CD4-positive, CD25-positive, alpha-beta regulatory T cell (primary cell): ENCODE results near the gene DUOX1. TPM values are rescaled to one million over a fixed set of nuclear protein-coding genes. Genes with fewer than 3 reads are reported as not detected.

ENCODE experiments used
- ATAC-seq, 2 donors: fragments of 150-1000 bp; cut with Tn5 transposase; one replicate each; pipeline ENCODE4 v1.10.0; 2021; ENCODE audit warnings: low read depth in 2 of 2, moderate number of reproducible peaks in 2 of 2, moderate library complexity in 1 of 2
- DNase-seq, 3 donors: peaks; one replicate each; pipeline versions ENCODE4 v3.0.0 to v3.0.0-alpha.2; 2012 to 2022; ENCODE audit warnings: mixed read lengths in 1 of 3
- H3K27ac ChIP-seq: one replicate; pipeline ENCODE4 v1.7.0; 2013; ENCODE audit warnings: mild to moderate bottlenecking, low read length; ENCODE audit not compliant: insufficient read depth, poor library complexity, severe bottlenecking
- H3K27me3 ChIP-seq: one replicate; pipeline ENCODE4 v1.7.0; 2013; ENCODE audit warnings: low read length; ENCODE audit not compliant: control insufficient read depth, insufficient read depth
- H3K36me3 ChIP-seq: one replicate; pipeline ENCODE4 v1.7.0; 2013; ENCODE audit warnings: mild to moderate bottlenecking, low read length, moderate library complexity; ENCODE audit not compliant: control insufficient read depth, insufficient read depth
- H3K4me1 ChIP-seq: 2 replicates; pipeline ENCODE4 v1.7.0; 2013; ENCODE audit warnings: mild to moderate bottlenecking, low read length; ENCODE audit not compliant: insufficient read depth, control insufficient read depth, poor library complexity, severe bottlenecking
- H3K4me3 ChIP-seq: one replicate; pipeline ENCODE4 v1.7.0; 2013; ENCODE audit warnings: low read depth, mild to moderate bottlenecking, low read length, moderate library complexity
- H3K9me3 ChIP-seq, 2 experiments: 1 replicate in 1 of 2; 2 replicates in 1 of 2; pipeline ENCODE4 v1.7.0; 2013; ENCODE audit warnings: low read length in 2 of 2, mild to moderate bottlenecking in 1 of 2, moderate library complexity in 1 of 2; ENCODE audit not compliant: control insufficient read depth in 2 of 2
- H3K27ac Mint-ChIP-seq, 3 donors: one replicate each; pipeline ENCODE4 v1.8.0; 2020 to 2022; ENCODE audit warnings: mild to moderate bottlenecking in 3 of 3, mixed read lengths in 3 of 3, moderate library complexity in 2 of 3
- H3K27me3 Mint-ChIP-seq: one replicate; pipeline ENCODE4 v1.8.0; 2022; ENCODE audit warnings: mild to moderate bottlenecking, mixed read lengths
- H3K36me3 Mint-ChIP-seq: one replicate; pipeline ENCODE4 v1.8.0; 2020; ENCODE audit warnings: mixed read lengths
- H3K4me1 Mint-ChIP-seq, 4 donors: one replicate each; pipeline ENCODE4 v1.8.0; 2020 to 2022; ENCODE audit warnings: mixed read lengths in 4 of 4, mild to moderate bottlenecking in 1 of 4
- H3K4me3 Mint-ChIP-seq, 4 donors: one replicate each; pipeline ENCODE4 v1.8.0; 2020 to 2022; ENCODE audit warnings: mild to moderate bottlenecking in 4 of 4, mixed read lengths in 4 of 4, moderate library complexity in 3 of 4
- H3K9me3 Mint-ChIP-seq, 7 donors: one replicate each; pipeline ENCODE4 v1.8.0; 2020 to 2022; ENCODE audit warnings: mixed read lengths in 7 of 7, mild to moderate bottlenecking in 3 of 7, moderate library complexity in 2 of 7
- polyA plus RNA-seq, 4 donors: library from polyadenylated mRNA; unstranded; fragments of 300-500 nt; fragmentation: Illumina TruSeq; gene quantifications; one replicate each; pipeline ENCODE4 v1.2.3, GENCODE V29; 2021
- total RNA-seq: library from RNA; stranded (reverse); gene quantifications from one replicate; pipeline ENCODE4 v1.2.3, GENCODE V29; 2022

The DUOX1 gene
- total and polyA plus RNA-seq, 5 donors from 2014 or later = 0.72 to 1.6 (median 1.2) TPM; not detected in 1

- ATAC-seq = peak; percentile 72 to 78
- Mint-ChIP-seq H3K27me3 (peaks cover 26% of the 10 kb centered on the region), H3K9me3 (peaks cover 0 to 10% (median 0%) of the 10 kb centered on the region in 7 donors), H3K4me3 (no peak overlapping the region), H3K4me1 (peaks cover 5 to 24% (median 10%) of the 10 kb centered on the region in 4 donors), H3K36me3 (no peaks in the 10 kb centered on the region), H3K27ac (no peak overlapping the region)
- peaks cover 12% of the 10 kb centered on the region for H3K4me1 ChIP-seq
- H3K4me3 ChIP-seq = peak overlapping the region; percentile 87
- peak overlapping the region; percentile 94 for H3K27ac ChIP-seq
- no peaks in the 10 kb centered on the region for H3K27me3 ChIP-seq
- no peaks in the 10 kb centered on the region for H3K36me3 ChIP-seq
- peak; percentile 90 to 97 (median 97) for DNase-seq
- H3K9me3 ChIP-seq = no peaks in the 10 kb centered on the region
Observed at GRCh38 chr15:45200001-45200798, 70.4 kb downstream of the DUOX1 start.

GRCh38 chr15:45200799-45201556, 71.2 kb downstream of the DUOX1 start:
- H3K27ac Mint-ChIP-seq = no peak overlapping the region
- peaks cover 26% of the 10 kb centered on the region for H3K27me3 Mint-ChIP-seq
- peak; percentile 8 to 11 for ATAC-seq
- peak overlapping the region; percentile 87 for H3K4me3 ChIP-seq
- H3K36me3 ChIP-seq = no peaks in the 10 kb centered on the region
- peaks cover 0 to 10% (median 0%) of the 10 kb centered on the region in 7 donors for H3K9me3 Mint-ChIP-seq
- H3K4me1 Mint-ChIP-seq = peaks cover 5 to 24% (median 10%) of the 10 kb centered on the region in 4 donors
- no peaks in the 10 kb centered on the region for H3K9me3 ChIP-seq
- H3K27ac ChIP-seq = peak overlapping the region; percentile 94
- H3K36me3 Mint-ChIP-seq = no peaks in the 10 kb centered on the region
- peak in 2 of 3 donors; percentile 47 to 81 for DNase-seq
- no peaks in the 10 kb centered on the region for H3K27me3 ChIP-seq
- no peak overlapping the region for H3K4me3 Mint-ChIP-seq
- H3K4me1 ChIP-seq = peaks cover 12% of the 10 kb centered on the region

GRCh38 chr15:45201557-45201859, 71.7 kb downstream of the DUOX1 start:
- no peaks in the 10 kb centered on the region for H3K36me3 ChIP-seq
- Mint-ChIP-seq H3K4me1 (peaks cover 5 to 24% (median 10%) of the 10 kb centered on the region in 4 donors), H3K27ac (no peak overlapping the region), H3K9me3 (peaks cover 0 to 10% (median 0%) of the 10 kb centered on the region in 7 donors), H3K36me3 (no peaks in the 10 kb centered on the region), H3K27me3 (peaks cover 28% of the 10 kb centered on the region), H3K4me3 (no peak overlapping the region)
- peak overlapping the region; percentile 94 for H3K27ac ChIP-seq
- H3K27me3 ChIP-seq = peaks cover 2% of the 10 kb centered on the region
- H3K4me1 ChIP-seq = peaks cover 12% of the 10 kb centered on the region
- ATAC-seq (no peak), DNase-seq (no peak)
- no peaks in the 10 kb centered on the region for H3K9me3 ChIP-seq
- peak overlapping the region; percentile 87 for H3K4me3 ChIP-seq

- H3K36me3 ChIP-seq = no peaks in the 10 kb centered on the region
- H3K4me1 ChIP-seq = peaks cover 12% of the 10 kb centered on the region
- H3K27me3 ChIP-seq = peaks cover 4% of the 10 kb centered on the region
- peaks cover 5 to 24% (median 10%) of the 10 kb centered on the region in 4 donors for H3K4me1 Mint-ChIP-seq
- ATAC-seq (no peak), DNase-seq (no peak)
- H3K9me3 ChIP-seq = no peaks in the 10 kb centered on the region
- H3K9me3 Mint-ChIP-seq = peaks cover 0 to 10% (median 0%) of the 10 kb centered on the region in 7 donors
- no peak overlapping the region for H3K4me3 Mint-ChIP-seq
- H3K27me3 Mint-ChIP-seq = peaks cover 32% of the 10 kb centered on the region
- H3K36me3 Mint-ChIP-seq = no peaks in the 10 kb centered on the region
- H3K27ac Mint-ChIP-seq = peak overlapping the region in 1 of 3 donors; percentile 15
- H3K27ac ChIP-seq = no peak overlapping the region
- H3K4me3 ChIP-seq = no peak overlapping the region
Observed at GRCh38 chr15:45201869-45202268, 72.1 kb downstream of the DUOX1 start.

GRCh38 chr15:45203182-45203581, 73.4 kb downstream of the DUOX1 start:
- Histone ChIP-seq H3K36me3 (no peaks in the 10 kb centered on the region), H3K27ac (no peak overlapping the region), H3K9me3 (no peaks in the 10 kb centered on the region), H3K4me3 (no peak overlapping the region), H3K4me1 (peaks cover 12% of the 10 kb centered on the region), H3K27me3 (peaks cover 5% of the 10 kb centered on the region)
- peaks cover 39% of the 10 kb centered on the region for H3K27me3 Mint-ChIP-seq
- peaks cover 0 to 10% (median 0%) of the 10 kb centered on the region in 7 donors for H3K9me3 Mint-ChIP-seq
- no peaks in the 10 kb centered on the region for H3K36me3 Mint-ChIP-seq
- H3K4me1 Mint-ChIP-seq = peaks cover 4 to 20% (median 9%) of the 10 kb centered on the region in 4 donors
- peak overlapping the region in 1 of 3 donors; percentile 15 for H3K27ac Mint-ChIP-seq
- H3K4me3 Mint-ChIP-seq = peak overlapping the region in 1 of 4 donors; percentile 75
- ATAC-seq (no peak), DNase-seq (no peak)

- Mint-ChIP-seq H3K4me3 (peak overlapping the region in 1 of 4 donors; percentile 55), H3K9me3 (no peaks in the 10 kb centered on the region), H3K27ac (peak overlapping the region in 1 of 3 donors; percentile 16), H3K36me3 (no peaks in the 10 kb centered on the region), H3K27me3 (peaks cover 29% of the 10 kb centered on the region), H3K4me1 (peaks cover 0 to 5% (median 0%) of the 10 kb centered on the region in 4 donors)
- no peak overlapping the region for H3K4me3 ChIP-seq
- peaks cover under 1% of the 10 kb centered on the region for H3K4me1 ChIP-seq
- no peaks in the 10 kb centered on the region for H3K36me3 ChIP-seq
- DNase-seq (peak; percentile 25 to 75 (median 44)), ATAC-seq (no peak)
- H3K9me3 ChIP-seq = no peaks in the 10 kb centered on the region
- H3K27me3 ChIP-seq = peaks cover 10% of the 10 kb centered on the region
- H3K27ac ChIP-seq = no peak overlapping the region
Observed at GRCh38 chr15:45205192-45205591, 75.4 kb downstream of the DUOX1 start.

- Histone ChIP-seq H3K4me1 (no peaks in the 10 kb centered on the region), H3K36me3 (no peaks in the 10 kb centered on the region), H3K27ac (no peak overlapping the region), H3K9me3 (no peaks in the 10 kb centered on the region), H3K27me3 (peaks cover 8% of the 10 kb centered on the region), H3K4me3 (no peak overlapping the region)
- H3K9me3 Mint-ChIP-seq = peaks cover 0 to 1% (median 0%) of the 10 kb centered on the region in 7 donors
- no peak overlapping the region for H3K27ac Mint-ChIP-seq
- H3K4me1 Mint-ChIP-seq = no peaks in the 10 kb centered on the region
- no peak overlapping the region for H3K4me3 Mint-ChIP-seq
- H3K36me3 Mint-ChIP-seq = no peaks in the 10 kb centered on the region
- H3K27me3 Mint-ChIP-seq = peaks cover 24% of the 10 kb centered on the region
- DNase-seq (no peak), ATAC-seq (no peak)
Observed at GRCh38 chr15:45212493-45212892, 82.7 kb downstream of the DUOX1 start.
